HUDEP-2 (cell line): ENCODE data around the gene CDYL.

Experiments used
- DNase-seq, 76 experiments: peaks; one replicate each; lab custom pipeline; 2025; ENCODE audit not compliant: unreplicated experiment in 76 of 76; lab: John Stamatoyannopoulos, UW

CDYL gene

DNA sequence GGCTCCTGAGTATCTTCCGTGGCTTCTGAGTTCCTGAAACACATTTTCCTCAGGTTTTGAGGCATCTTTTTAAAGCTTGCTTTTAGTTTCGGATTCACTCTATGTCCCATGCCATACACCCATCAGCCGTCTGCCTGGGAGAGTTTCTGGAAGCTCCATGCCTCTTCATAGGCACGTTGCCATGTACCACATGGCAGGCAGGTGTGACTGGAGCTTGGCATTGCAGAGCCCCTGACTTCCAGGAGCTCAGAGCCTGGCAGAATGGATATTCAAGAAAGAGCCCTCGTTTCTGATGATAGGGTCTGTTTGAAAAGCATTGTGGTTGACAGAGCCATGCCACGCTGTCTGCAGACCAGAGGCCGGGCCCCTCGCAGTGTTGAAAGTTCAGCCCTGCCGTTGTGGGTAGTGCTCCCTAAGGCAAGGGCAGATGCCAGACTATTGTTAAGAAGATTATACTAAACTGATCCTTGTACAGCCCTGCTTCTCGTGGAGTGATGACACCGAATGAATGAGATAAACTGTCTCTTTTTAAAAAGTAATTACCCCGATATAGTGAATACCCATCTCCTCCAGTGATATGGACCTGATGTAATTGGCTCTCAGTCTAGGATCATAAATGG lies 127.7 kb downstream of the CDYL start:
- no peak for DNase-seq

DNA sequence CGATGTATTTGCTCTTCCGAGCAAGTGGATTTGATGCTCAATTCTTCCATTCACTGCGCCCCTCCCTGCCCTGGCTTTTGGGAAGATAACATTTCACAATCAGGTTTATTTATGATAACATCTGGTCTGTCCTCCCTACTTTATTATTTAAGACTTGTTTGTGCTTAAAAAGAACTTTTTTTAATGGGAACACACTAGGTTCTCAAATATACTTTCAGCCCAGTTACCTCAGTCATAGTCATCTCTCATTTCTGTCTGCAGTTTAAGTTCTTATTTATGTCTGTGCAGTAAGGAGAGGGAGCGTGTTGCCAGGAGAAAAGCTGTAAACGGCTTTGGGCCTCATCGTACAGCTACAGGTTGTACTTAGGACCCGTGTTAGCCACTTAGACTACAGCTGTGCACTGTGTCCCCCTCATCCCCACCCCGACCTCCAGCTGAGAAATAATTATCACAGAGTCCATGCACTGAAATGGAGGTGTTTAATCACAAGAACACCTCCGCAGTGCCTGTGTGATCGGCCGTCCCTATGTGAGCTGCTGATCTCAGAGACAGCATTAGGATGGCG lies 128.3 kb downstream of the CDYL start:
- DNase-seq: no peak

GRCh38 chr6:4905826-4906225 lies 129.6 kb downstream of the CDYL start:
- no peak for DNase-seq

DNA sequence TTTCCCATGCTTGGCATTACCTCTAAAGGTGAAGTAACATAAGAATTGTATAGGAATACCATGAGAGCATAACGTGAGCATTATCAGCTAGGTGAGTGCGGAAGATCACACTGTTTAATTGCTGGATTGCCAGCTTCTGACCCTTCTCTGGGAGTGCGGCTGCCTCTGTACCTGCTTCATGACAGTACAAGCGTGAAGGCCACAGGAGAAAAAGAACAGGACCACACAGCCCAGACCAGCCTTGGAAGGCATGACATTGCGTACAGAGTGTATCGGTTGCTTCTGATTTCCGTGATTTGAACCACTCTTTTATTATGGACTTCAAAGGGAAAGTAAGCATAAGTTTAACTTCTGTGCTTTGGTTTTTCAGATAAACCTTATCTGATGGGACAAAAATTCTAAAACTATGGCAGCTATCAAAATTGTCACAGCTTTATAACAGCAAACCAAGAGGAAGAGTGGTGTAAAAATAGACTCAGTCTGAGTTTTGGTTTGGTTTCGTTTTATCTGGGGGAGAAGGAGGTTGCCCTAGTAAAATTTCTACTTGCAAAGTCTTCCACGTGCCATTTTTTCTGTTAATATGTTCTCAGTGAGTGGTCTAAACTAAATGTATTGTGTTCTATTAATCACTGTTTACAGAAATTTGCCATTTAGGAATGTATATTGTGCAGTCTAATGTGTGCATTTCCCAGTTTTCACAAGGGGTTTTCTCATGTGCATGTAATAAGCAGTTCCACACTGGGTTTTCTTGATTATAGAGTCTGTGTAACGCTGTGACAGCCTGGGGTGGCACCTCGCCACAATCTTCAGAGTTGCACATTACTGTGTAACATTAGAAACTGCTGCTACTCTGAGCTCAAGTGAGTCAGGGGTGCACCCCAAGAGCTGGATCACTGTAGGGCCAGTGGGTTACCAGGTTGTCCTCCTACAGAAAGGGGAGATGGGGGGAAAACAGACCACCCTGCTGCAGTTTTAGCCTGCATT lies 130.4 kb downstream of the CDYL start:
- DNase-seq: no peak

DNA sequence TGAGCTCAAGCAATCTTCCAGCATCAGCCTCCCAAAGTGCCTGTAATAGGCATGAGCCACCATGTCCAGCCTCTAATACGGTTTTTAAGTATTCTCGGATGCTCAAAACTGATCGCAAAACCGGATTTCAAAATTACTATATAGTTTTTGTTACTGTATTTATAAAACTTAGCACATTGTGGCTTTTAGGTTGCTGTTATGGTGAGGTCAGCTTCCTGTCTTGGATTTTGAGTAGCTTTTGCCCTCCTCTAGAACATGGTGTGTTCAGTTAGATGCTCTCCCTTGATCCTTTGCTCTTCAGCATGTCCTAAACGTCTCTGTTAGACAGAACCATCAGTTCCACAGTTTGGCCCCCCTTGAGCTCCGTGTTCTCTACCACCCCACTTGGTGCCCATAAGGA lies 131.4 kb downstream of the CDYL start:
- DNase-seq: no peak

GRCh38 chr6:4908062-4908461 lies 131.9 kb downstream of the CDYL start:
- no peak for DNase-seq

GRCh38 chr6:4909063-4909706 lies 133.0 kb downstream of the CDYL start:
- DNase-seq: peak in 17 of 76 experiments; percentile 7 to 61 (median 28)

DNA sequence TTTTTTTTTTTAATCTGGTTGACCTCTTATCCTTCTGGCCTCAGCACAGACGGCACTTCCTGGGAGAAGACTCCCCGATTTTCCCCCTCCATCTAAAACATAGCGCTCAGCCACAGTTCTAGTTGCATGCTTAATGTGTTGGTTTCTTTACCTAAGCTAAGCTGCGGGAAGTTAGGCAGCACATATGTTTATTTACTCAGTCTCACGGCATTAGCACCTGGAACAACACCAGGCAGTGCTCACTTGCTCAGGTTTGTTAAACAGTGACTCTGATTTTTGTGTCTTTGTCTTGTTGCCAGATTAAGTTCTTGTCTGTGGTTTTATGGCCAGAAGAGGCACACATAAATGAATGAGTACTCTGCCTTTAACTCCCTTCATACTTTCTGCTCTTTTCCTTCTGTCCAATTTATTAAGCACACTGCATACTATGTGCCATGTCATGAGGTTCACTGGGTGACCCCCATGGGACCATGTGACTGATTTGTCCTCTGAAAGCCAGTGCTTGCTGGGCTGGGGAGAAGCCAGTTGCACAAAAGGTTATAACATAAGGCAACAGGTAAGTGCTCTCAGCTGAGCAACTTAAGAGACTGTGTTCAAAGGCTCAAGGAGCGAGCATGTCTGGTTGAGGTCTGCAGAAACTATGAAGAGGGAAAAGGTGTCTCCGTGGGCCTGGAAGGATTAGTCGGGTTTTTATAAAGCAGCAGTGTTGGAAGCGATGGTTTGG lies 134.0 kb downstream of the CDYL start:
- DNase-seq: no peak

- DNase-seq: peak in 15 of 76 experiments; percentile 15 to 48 (median 31)
These were observed 136.4 kb downstream of the CDYL start for GRCh38 chr6:4912559-4912958.

DNA sequence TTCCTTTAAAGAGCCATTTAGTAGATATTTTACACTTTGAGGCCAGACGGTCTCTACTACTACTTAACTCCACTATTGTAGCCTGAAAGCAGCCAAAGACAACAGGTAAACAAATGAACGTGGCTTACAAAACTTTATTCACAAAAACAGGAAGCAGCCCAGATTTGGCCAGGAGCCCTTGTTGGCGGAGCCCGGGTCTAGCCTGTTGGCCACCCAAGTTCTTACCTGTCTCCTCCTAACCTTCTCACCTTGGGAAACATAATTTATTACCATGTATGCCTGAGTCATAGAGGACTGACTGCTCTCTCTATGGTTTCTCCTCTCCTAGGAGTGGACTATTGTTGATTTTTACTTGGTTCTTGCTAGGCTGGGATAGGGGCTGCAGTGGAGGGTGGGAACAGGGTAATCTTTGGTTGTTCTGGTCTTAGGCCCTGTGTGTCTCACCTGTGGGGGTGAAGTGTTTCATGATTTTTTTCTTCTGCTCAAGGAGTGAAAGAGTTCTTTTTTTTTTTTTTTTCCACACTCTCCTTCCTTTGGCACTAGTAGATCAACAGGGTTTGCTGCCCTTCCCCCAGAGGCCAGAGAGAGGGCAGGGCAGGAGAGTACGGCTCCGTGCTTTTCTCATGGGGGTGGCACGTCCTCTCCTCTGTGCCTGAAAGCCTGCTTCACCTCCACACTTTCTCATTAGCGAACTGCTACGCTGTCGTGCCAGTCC lies 137.7 kb downstream of the CDYL start:
- DNase-seq: no peak

DNA sequence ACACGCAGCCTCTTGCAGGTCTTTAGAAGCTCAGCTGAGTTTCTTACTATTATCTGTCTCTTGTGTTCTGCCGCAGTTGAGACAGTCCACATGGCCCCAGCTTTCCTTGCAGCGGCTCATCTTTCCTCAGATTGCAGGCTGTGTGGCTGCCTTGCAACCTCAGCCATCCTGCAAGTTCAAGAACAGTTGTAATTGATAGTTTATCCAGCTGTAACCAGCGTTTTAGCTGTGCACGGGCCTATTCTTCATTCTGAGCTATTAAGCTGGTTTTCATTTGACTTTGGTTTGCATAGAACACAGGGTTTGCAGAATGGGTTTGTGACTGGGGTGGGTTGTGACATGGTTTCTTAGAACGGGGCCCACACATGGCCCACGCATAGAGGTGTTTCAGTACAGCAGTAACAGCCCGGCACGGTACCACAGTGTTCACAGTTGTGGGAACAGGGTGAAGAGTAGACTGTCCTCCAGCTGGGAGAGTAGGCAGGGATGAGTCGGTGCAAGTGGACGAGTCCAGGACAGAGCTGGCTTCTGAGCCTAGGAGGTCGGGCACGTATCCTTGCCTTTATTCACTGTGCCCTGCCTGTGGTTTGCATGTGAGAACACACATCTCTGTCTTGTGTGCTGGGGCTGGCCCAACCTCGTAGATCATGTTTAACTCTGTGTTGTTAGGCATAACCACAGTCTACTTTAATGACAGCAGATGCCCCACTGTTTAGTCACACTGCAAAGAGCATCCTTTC lies 138.4 kb downstream of the CDYL start:
- DNase-seq: no peak

GRCh38 chr6:4916954-4917561 lies 140.9 kb downstream of the CDYL start:
- DNase-seq: no peak

GRCh38 chr6:4920914-4921410 lies 144.8 kb downstream of the CDYL start:
- no peak for DNase-seq

DNA sequence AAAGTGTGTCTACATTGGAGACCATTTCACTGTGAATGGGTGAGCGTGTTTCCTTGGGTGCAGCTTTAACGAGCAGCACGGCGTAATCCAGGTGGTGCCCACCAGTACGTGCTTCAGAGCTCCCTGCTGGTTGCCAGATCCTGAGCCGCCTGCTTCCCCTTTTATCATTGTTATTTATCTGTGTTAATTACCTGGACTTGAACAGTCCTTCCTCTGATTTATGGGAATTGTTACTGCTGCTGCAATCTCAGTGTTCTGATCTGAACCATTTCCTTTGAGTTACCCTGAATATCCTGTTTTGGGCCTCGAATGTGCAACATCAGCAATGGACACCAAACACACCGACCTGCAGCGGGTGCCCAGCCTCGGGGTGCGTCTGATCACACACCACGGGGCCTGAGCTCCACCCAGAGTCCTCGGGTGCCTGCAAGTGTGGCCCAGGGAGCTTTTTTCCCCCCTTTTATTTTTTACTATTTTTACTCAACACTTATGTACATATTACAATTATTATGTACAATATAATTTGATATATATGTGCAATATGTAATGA lies 146.4 kb downstream of the CDYL start:
- DNase-seq: no peak

DNA sequence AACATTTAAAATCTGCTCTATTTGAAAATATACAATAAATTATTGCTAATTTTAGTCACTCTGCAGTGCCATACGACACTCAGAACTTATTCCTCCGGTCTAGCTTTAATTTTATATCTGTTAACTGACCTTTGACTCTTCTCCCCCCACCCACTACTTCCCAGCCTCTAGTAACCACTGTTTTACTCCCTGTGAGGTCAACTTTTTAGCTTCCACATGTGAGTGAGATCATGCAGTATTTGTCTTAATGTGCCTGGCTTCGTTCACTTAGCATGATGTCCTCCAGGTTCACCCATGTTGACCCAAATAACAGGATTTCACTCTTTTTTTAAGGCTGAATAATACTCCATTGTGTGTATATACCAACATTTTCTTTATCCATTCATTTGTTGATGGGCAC lies 146.9 kb downstream of the CDYL start:
- no peak for DNase-seq

GRCh38 chr6:4924661-4925271 lies 148.6 kb downstream of the CDYL start:
- DNase-seq: no peak

- DNase-seq: no peak
These were observed 149.4 kb downstream of the CDYL start for GRCh38 chr6:4925580-4925979.

GRCh38 chr6:4928426-4928825 lies 152.2 kb downstream of the CDYL start:
- peak in 35 of 76 experiments; percentile 11 to 82 (median 56) for DNase-seq
